Right lobe of liver (tissue), 6 donors: ENCODE measurements around the gene HOXA4. TPM values are rescaled to one million over a fixed set of nuclear protein-coding genes. Genes with fewer than 3 reads are reported as not detected.

ENCODE experiments used
- ATAC-seq, 4 donors: fragments of 200-7000 bp; cut with Tn5 transposase; one replicate each; pipeline ENCODE4 v1.9.1; 2020; ENCODE audit warnings: mild to moderate bottlenecking in 4 of 4, moderate library complexity in 4 of 4
- DNase-seq, 3 donors: peaks; one replicate each; pipeline ENCODE4 v3.0.0-alpha.2; 2020
- H3K27ac ChIP-seq, 3 donors: fragments of 200-600 bp; one replicate each; pipeline ENCODE4 v1.8.0; 2022
- H3K27me3 ChIP-seq, 2 donors: fragments of 200-600 bp; one replicate each; pipeline ENCODE4 v1.8.0; 2022
- H3K36me3 ChIP-seq, 4 donors: fragments of 200-600 bp; sonication (generic) in 1 of 4; one replicate each; pipeline versions ENCODE4 v1.5.1 to v1.8.0; 2017 to 2022; ENCODE audit warnings: control low read depth in 1 of 4
- H3K4me1 ChIP-seq, 4 donors: fragments of 200-600 bp; sonication (generic) in 1 of 4; one replicate each; pipeline versions ENCODE4 v1.5.1 to v1.8.0; 2017 to 2022; ENCODE audit warnings: control low read depth in 1 of 4
- H3K4me3 ChIP-seq, 3 donors: fragments of 200-600 bp; one replicate each; pipeline ENCODE4 v1.8.0; 2022
- H3K9me3 ChIP-seq, 4 donors: fragments of 200-600 bp; sonication (generic) in 1 of 4; one replicate each; pipeline versions ENCODE4 v1.5.1 to v1.8.0; 2017 to 2022; ENCODE audit warnings: control low read depth in 1 of 4
- CTCF ChIP-seq, 4 donors: fragments of 200-600 bp in 3 of 4; fragments of 450-650 bp in 1 of 4; IDR thresholded peaks; one replicate each; pipeline versions ENCODE4 v1.5.1 to v1.8.0; 2016 to 2022; ENCODE audit warnings: antibody characterized with exemption in 4 of 4, mild to moderate bottlenecking in 2 of 4
- POLR2A ChIP-seq: fragments of 450-650 bp; IDR thresholded peaks from one replicate; pipeline ENCODE4 v1.6.1; 2017; ENCODE audit warnings: antibody characterized with exemption, mild to moderate bottlenecking
- WGBS: methylation state at CpG from one replicate; pipeline ENCODE4 v1.1.6; 2018; ENCODE audit warnings: low coverage, low lambda C conversion rate; ENCODE audit not compliant: insufficient coverage; ENCODE audit errors: missing lambda C conversion rate; 5-methylcytosine and 5-hydroxymethylcytosine counted together
- intact Hi-C, 2 donors: fragments of 100-400 bp; cut with DNase I; formaldehyde crosslinking; loops; one replicate each; pipeline versions ENCODE4 v1.11.2 to v1.14.1; 2022
- total RNA-seq, 6 experiments: library from RNA; depleted of rRNA in 2 of 6; stranded (reverse); fragments of >200 nt in 2 of 6; fragmentation: NEBNext Ultra II Directional in 3 of 6; extraction: Animal tissue kit (Norgen Biotek cat#: 25700) in 3 of 6; gene quantifications; one replicate each; pipeline versions ENCODE4 v1.1.0 to v1.2.4, GENCODE V29; 2016 to 2023
- donor health status: DM: no; HTN: yes; CAD: no.
- donor health status: DM: no; HTN: no; CAD: no.
- donor health status: DM: no; HTN: no; CAD: no.
- donor health status: DM: no; HTN: yes; CAD: no.
- donor health status: DM: no; HTN: yes; CAD: no.

HOXA4 gene
- total RNA-seq, 6 experiments from 2014 or later, result 0.55 to 1.6 (median 0.75) TPM; not detected in 1

DNA sequence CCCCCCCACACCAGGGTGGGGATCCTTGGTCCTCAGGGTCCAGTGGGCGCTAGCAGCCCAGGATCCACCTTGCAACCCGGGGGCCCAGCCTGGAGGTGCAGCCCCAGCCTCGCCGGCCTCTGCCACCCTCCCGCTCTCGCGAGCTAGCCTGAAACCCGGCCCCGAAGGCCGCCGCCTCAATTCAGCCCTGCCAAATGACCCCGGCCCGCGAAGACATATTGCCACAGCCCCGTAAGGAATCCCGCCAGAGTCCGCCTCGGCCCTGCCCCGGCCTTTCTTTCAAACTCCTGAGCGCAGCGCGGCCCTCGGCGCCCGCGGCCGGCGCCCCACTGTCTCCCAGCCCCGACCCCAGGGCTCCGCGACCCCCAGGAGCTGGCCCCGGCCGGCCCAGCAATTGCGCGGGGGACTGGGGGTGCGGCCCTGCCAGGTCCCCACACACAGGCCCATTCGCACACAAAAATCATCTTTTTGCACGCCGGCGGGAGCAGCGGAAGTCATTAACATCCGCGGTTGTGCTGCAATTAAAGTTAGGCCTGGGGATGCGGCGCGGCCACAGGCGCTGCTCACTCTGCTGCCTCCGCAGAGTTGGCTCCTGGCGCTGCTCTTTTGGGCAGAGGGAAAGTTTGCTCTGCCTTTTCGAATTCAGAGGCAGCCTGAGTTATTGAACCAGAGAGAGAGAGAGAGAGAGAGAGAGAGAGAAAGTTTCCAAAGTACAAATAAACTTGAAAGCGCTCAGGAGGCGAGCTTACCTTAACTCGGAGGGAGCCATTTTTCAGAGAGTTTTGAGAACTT is 9.0 kb upstream of the HOXA4 start:
- WGBS, result 28% methylated on average over 21 of the region's 53 CpGs
- Histone ChIP-seq H3K27ac (no peak overlapping the region), H3K9me3 (no peaks in the 10 kb centered on the region), H3K4me3 (no peak overlapping the region), H3K4me1 (no peaks in the 10 kb centered on the region), H3K27me3 (peaks cover 5 to 64% of the 10 kb centered on the region in 2 donors), H3K36me3 (no peaks in the 10 kb centered on the region)
- peak in 1 of 3 donors; percentile 53 for DNase-seq
- intact Hi-C loops, result no loop called here
- ATAC-seq, result no peak
- TF ChIP-seq CTCF (IDR thresholded peaks at IDR 0.05) (no peak), POLR2A (no peak)

DNA sequence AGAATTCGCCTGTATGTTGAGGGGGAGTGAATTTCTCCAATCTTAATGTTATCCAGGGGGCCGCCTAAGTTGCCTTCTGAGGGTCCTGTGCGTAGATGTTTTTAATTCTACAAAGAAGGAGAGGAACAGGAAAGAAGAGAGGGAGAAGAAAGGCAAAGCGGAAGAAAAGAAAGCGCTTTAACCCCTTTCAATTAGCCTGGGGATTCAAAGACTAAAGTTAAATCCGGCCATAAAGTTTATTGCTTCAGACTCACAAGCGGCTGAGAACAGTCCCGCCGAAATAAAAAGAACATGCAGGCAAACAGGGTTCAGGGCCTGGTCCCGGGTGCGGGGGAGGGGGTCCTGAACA is 8.4 kb upstream of the HOXA4 start:
- no peak overlapping the region for H3K4me3 ChIP-seq
- no peak for DNase-seq
- TF ChIP-seq CTCF (IDR thresholded peaks at IDR 0.05) (no peak), POLR2A (no peak)
- no peak for ATAC-seq
- H3K4me1 ChIP-seq, result no peaks in the 10 kb centered on the region
- no peaks in the 10 kb centered on the region for H3K36me3 ChIP-seq
- no peak overlapping the region for H3K27ac ChIP-seq
- WGBS, result 36% methylated on average over 11 of the region's 11 CpGs
- H3K27me3 ChIP-seq, result peaks cover 5 to 58% of the 10 kb centered on the region in 2 donors
- H3K9me3 ChIP-seq, result no peaks in the 10 kb centered on the region
- intact Hi-C loops, result no loop called here

DNA sequence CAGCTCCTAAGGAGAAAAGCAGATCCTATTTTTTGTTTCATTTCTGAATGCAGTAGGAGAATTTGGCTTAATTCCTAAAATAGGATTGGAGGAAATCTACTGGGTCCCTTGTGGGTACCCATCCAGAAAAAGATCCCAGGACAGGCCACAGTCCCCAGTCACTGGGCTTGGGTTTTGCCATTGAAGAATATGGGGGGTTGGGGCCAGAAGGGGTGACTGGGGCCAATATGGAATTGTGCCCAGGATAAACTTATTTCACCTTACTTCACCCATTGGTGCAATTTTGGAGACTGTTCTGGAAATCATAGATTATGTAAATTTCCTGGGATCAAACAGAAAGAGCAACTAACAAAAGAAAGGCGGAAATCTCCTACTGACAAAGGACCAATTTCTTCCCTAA is 7.9 kb upstream of the HOXA4 start:
- no peak for TF ChIP-seq CTCF (IDR thresholded peaks at IDR 0.05)
- TF ChIP-seq POLR2A, result no peak
- no peak overlapping the region for H3K4me3 ChIP-seq
- H3K27ac ChIP-seq, result no peak overlapping the region
- no peaks in the 10 kb centered on the region for H3K36me3 ChIP-seq
- WGBS, result 62% methylated on average over 1 of the region's 1 CpG
- intact Hi-C loops, result no loop called here
- DNase-seq (no peak), ATAC-seq (no peak)
- H3K27me3 ChIP-seq, result peaks cover 5 to 54% of the 10 kb centered on the region in 2 donors
- H3K4me1 ChIP-seq, result no peaks in the 10 kb centered on the region
- no peaks in the 10 kb centered on the region for H3K9me3 ChIP-seq

GRCh38 chr7:27137640-27138315 is 7.2 kb upstream of the HOXA4 start:
- no peaks in the 10 kb centered on the region for H3K4me1 ChIP-seq
- WGBS, result 59% methylated on average over 2 of the region's 2 CpGs
- no peak overlapping the region for H3K27ac ChIP-seq
- DNase-seq, result no peak
- no peaks in the 10 kb centered on the region for H3K9me3 ChIP-seq
- peaks cover 5 to 47% of the 10 kb centered on the region in 2 donors for H3K27me3 ChIP-seq
- no peak for TF ChIP-seq CTCF (IDR thresholded peaks at IDR 0.05)
- TF ChIP-seq POLR2A, result no peak
- no peak overlapping the region for H3K4me3 ChIP-seq
- H3K36me3 ChIP-seq, result no peaks in the 10 kb centered on the region
- intact Hi-C loops, result no loop called here
- no peak for ATAC-seq
